Naive thymus-derived CD8-positive, alpha-beta T cell (primary cell): ENCODE results near the gene NFKBIE. TPM values are rescaled to one million over a fixed set of nuclear protein-coding genes. Genes with fewer than 3 reads are reported as not detected.
"Not testable (repeated sequence)": the region's sequence is repeated elsewhere in the genome, so short reads cannot be mapped to it uniquely, and the experiment has no call there.

Experiments
- ATAC-seq, 2 donors: fragments of 150-1000 bp; cut with Tn5 transposase in 1 of 2; sonication (Bioruptor Pico), chemical (Tn5 transposase) in 1 of 2; 1 replicate in 1 of 2; 2 replicates in 1 of 2; pipeline ENCODE4 v1.10.0; 2021; ENCODE audit warnings: mild to moderate bottlenecking in 2 of 2, moderate library complexity in 2 of 2
- POLR2A ChIA-PET: fragments of 350-600 bp; sonication (Branson Sonifier 250); formaldehyde crosslinking; loops from one replicate; lab custom pipeline; 2021; ENCODE audit warnings: antibody characterized with exemption; lab: Charles Lee
- DNase-seq, 10 donors: peaks; one replicate each; pipeline versions ENCODE4 v3.0.0 to v3.0.0-alpha.2; 2020 to 2022
- H3K27ac Mint-ChIP-seq, 10 donors: one replicate each; pipeline ENCODE4 v1.8.0; 2020 to 2022; ENCODE audit warnings: mild to moderate bottlenecking in 10 of 10, mixed read lengths in 10 of 10, moderate library complexity in 4 of 10, inconsistent platforms in 1 of 10
- H3K27me3 Mint-ChIP-seq, 5 donors: one replicate each; pipeline ENCODE4 v1.8.0; 2021 to 2022; ENCODE audit warnings: mixed read lengths in 5 of 5
- H3K36me3 Mint-ChIP-seq, 3 donors: one replicate each; pipeline ENCODE4 v1.8.0; 2020 to 2022; ENCODE audit warnings: mixed read lengths in 3 of 3, mild to moderate bottlenecking in 2 of 3, inconsistent platforms in 1 of 3
- H3K4me1 Mint-ChIP-seq, 4 donors: one replicate each; pipeline ENCODE4 v1.8.0; 2021 to 2022; ENCODE audit warnings: mixed read lengths in 4 of 4
- H3K4me3 Mint-ChIP-seq, 10 donors: one replicate each; pipeline ENCODE4 v1.8.0; 2020 to 2022; ENCODE audit warnings: mild to moderate bottlenecking in 10 of 10, mixed read lengths in 10 of 10, moderate library complexity in 6 of 10, inconsistent platforms in 1 of 10
- H3K9me3 Mint-ChIP-seq, 9 donors: one replicate each; pipeline ENCODE4 v1.8.0; 2020 to 2022; ENCODE audit warnings: mixed read lengths in 9 of 9, mild to moderate bottlenecking in 3 of 9, inconsistent platforms in 1 of 9, moderate library complexity in 1 of 9
- polyA plus RNA-seq, 3 donors: library from polyadenylated mRNA; unstranded; fragments of 300-500 nt; fragmentation: Illumina TruSeq; gene quantifications; one replicate each; pipeline ENCODE4 v1.2.3, GENCODE V29; 2021
- total RNA-seq, 8 experiments: library from RNA in 2 of 8; stranded (reverse) in 2 of 8; gene quantifications; one replicate each; pipeline ENCODE4 v1.2.3 and lab custom pipeline; 2021 to 2026

NFKBIE gene
- total and polyA plus RNA-seq, 5 experiments from 2014 or later, result 2.7 to 14.4 (median 4.1) TPM

GRCh38 chr6:44234101-44235025 lies 31.0 kb downstream of the NFKBIE start:
- H3K36me3 Mint-ChIP-seq, result no peaks in the 10 kb centered on the region
- no peaks in the 10 kb centered on the region for H3K27me3 Mint-ChIP-seq
- ATAC-seq, result no peak
- POLR2A ChIA-PET, result interaction anchor here (1.0 to 3.0 kb wide), 4 partner anchors 11 to 23 kb away, joined by 3 to 32 read pairs (median 4); partner anchors contain the start of genes HSP90AB1, SLC29A1 and SLC35B2
- H3K4me3 Mint-ChIP-seq, result no peak overlapping the region
- peaks cover 4 to 16% (median 15%) of the 10 kb centered on the region in 4 donors for H3K4me1 Mint-ChIP-seq
- H3K9me3 Mint-ChIP-seq, result no peaks in the 10 kb centered on the region
- peak overlapping the region in 4 of 10 donors; percentile 47 to 66 (median 60) for H3K27ac Mint-ChIP-seq
- no peak for DNase-seq

GRCh38 chr6:44233567-44234100 lies 31.7 kb downstream of the NFKBIE start:
- ATAC-seq, result no peak
- Mint-ChIP-seq H3K36me3 (no peaks in the 10 kb centered on the region), H3K4me3 (no peak overlapping the region), H3K27me3 (no peaks in the 10 kb centered on the region), H3K9me3 (no peaks in the 10 kb centered on the region), H3K27ac (peak overlapping the region in 1 of 10 donors; percentile 66), H3K4me1 (peaks cover 4 to 16% (median 14%) of the 10 kb centered on the region in 4 donors)
- DNase-seq, result no peak
- POLR2A ChIA-PET, result interaction anchor here (3.0 kb wide), 1 partner anchor 12 kb away, joined by 32 read pairs; the partner anchor contains the start of gene HSP90AB1

GRCh38 chr6:44232676-44233566 lies 32.4 kb downstream of the NFKBIE start:
- ATAC-seq, result no peak
- Mint-ChIP-seq H3K27ac (peak overlapping the region in 3 of 10 donors; percentile 8 to 66 (median 46)), H3K4me1 (peaks cover 2 to 11% (median 8%) of the 10 kb centered on the region in 4 donors), H3K36me3 (no peaks in the 10 kb centered on the region), H3K4me3 (no peak overlapping the region), H3K27me3 (no peaks in the 10 kb centered on the region), H3K9me3 (no peaks in the 10 kb centered on the region)
- DNase-seq, result no peak
- POLR2A ChIA-PET, result no interaction called here

GRCh38 chr6:44231426-44231825 lies 33.9 kb downstream of the NFKBIE start:
- H3K36me3 Mint-ChIP-seq, POLR2A ChIA-PET, H3K27ac Mint-ChIP-seq, H3K4me1 Mint-ChIP-seq, H3K9me3 Mint-ChIP-seq, H3K27me3 Mint-ChIP-seq, H3K4me3 Mint-ChIP-seq, ATAC-seq, DNase-seq: not testable (repeated sequence)

GRCh38 chr6:44230034-44230675 lies 35.2 kb downstream of the NFKBIE start:
- DNase-seq (no peak), ATAC-seq (no peak)
- Mint-ChIP-seq H3K27me3 (no peaks in the 10 kb centered on the region), H3K27ac (peak overlapping the region in 1 of 10 donors; percentile 5), H3K36me3 (no peaks in the 10 kb centered on the region), H3K4me1 (peaks cover 0 to 7% (median 2%) of the 10 kb centered on the region in 4 donors), H3K9me3 (no peaks in the 10 kb centered on the region), H3K4me3 (no peak overlapping the region)
- POLR2A ChIA-PET, result no interaction called here

DNA sequence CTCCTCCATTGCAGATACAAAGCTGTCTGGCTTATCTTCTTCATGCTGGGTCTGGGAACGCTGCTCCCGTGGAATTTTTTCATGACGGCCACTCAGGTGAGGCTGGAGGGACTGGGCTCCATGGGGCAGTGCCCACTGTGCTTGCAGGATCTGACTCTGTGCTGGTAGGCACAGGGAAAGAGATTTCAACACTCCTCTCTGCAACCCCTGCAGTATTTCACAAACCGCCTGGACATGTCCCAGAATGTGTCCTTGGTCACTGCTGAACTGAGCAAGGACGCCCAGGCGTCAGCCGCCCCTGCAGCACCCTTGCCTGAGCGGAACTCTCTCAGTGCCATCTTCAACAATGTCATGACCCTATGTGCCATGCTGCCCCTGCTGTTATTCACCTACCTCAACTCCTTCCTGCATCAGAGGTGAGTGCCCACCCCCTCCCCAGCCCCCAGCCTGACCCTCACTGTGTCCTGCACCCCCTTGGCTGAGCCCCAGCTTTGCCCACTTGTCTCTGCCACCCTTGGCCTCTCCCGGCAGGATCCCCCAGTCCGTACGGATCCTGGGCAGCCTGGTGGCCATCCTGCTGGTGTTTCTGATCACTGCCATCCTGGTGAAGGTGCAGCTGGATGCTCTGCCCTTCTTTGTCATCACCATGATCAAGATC lies 35.8 kb downstream of the NFKBIE start:
- no peaks in the 10 kb centered on the region for H3K36me3 Mint-ChIP-seq
- peaks cover 3 to 7% (median 3%) of the 10 kb centered on the region in 4 donors for H3K4me1 Mint-ChIP-seq
- H3K4me3 Mint-ChIP-seq, result no peak overlapping the region
- H3K9me3 Mint-ChIP-seq, result no peaks in the 10 kb centered on the region
- H3K27me3 Mint-ChIP-seq, result no peaks in the 10 kb centered on the region
- DNase-seq, result no peak
- H3K27ac Mint-ChIP-seq, result no peak overlapping the region
- POLR2A ChIA-PET, result no interaction called here
- ATAC-seq, result no peak

- H3K9me3 Mint-ChIP-seq, result no peaks in the 10 kb centered on the region
- ATAC-seq, result no peak
- POLR2A ChIA-PET, result no interaction called here
- H3K27ac Mint-ChIP-seq, result no peak overlapping the region
- peaks cover 6 to 13% (median 9%) of the 10 kb centered on the region in 4 donors for H3K4me1 Mint-ChIP-seq
- no peak for DNase-seq
- no peaks in the 10 kb centered on the region for H3K27me3 Mint-ChIP-seq
- no peaks in the 10 kb centered on the region for H3K36me3 Mint-ChIP-seq
- no peak overlapping the region for H3K4me3 Mint-ChIP-seq
Measured at GRCh38 chr6:44228836-44229235, 36.5 kb downstream of the NFKBIE start.

DNA sequence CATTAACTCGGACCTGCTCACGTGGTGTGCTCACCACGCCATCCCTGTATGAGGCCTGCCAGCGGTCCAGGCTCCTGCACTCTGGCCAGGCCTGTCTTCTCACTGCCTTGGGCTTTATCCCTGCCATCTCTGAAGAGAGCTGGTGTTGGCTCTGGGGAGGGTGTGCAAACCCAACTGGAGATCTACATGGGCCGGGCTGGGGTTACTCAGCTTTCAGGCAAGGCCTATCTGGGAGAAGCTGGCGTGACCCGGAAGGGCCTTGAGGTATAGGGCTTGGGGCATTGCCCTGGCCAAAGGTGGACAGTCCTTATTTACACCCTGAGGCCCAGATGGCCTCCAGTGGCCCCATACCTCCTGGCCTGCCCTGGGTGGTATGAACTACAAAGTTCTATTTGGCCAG lies 36.9 kb downstream of the NFKBIE start:
- H3K27me3 Mint-ChIP-seq, result no peaks in the 10 kb centered on the region
- peaks cover 6 to 11% (median 9%) of the 10 kb centered on the region in 4 donors for H3K4me1 Mint-ChIP-seq
- DNase-seq (no peak), ATAC-seq (no peak)
- H3K9me3 Mint-ChIP-seq, result no peaks in the 10 kb centered on the region
- H3K4me3 Mint-ChIP-seq, result no peak overlapping the region
- POLR2A ChIA-PET, result interaction anchor here (1.6 kb wide), 1 partner anchor 9 kb away, joined by 4 read pairs; no protein-coding TSS in a partner anchor
- H3K27ac Mint-ChIP-seq, result no peak overlapping the region
- H3K36me3 Mint-ChIP-seq, result no peaks in the 10 kb centered on the region

DNA sequence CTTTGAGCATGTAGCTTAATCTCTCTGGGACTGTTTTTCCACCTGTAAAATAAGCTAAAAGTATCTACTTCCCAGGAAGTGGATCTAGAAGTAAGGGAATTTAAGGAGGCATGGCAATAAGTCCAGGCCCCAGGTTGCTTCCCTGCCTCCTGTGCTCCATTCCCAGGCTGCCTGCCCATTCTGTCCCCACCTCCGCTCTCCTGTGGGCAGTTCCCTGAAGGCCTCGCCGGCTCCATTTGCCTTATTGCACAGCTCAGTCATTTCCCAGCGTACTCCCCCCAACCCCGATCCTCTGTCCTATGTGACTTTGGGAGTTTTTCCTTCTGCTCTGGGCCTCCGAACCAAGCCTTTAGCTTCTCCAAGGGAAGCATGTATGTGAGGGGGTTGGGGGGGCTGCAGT lies 37.3 kb downstream of the NFKBIE start:
- H3K9me3 Mint-ChIP-seq, result no peaks in the 10 kb centered on the region
- no peaks in the 10 kb centered on the region for H3K36me3 Mint-ChIP-seq
- H3K27ac Mint-ChIP-seq, result peak overlapping the region in 1 of 10 donors; percentile 21
- POLR2A ChIA-PET, result interaction anchor here (1.6 kb wide), 1 partner anchor 9 kb away, joined by 4 read pairs; no protein-coding TSS in a partner anchor
- ATAC-seq (no peak), DNase-seq (no peak)
- H3K27me3 Mint-ChIP-seq, result no peaks in the 10 kb centered on the region
- H3K4me3 Mint-ChIP-seq, result no peak overlapping the region
- peaks cover 7 to 14% (median 9%) of the 10 kb centered on the region in 4 donors for H3K4me1 Mint-ChIP-seq

DNA sequence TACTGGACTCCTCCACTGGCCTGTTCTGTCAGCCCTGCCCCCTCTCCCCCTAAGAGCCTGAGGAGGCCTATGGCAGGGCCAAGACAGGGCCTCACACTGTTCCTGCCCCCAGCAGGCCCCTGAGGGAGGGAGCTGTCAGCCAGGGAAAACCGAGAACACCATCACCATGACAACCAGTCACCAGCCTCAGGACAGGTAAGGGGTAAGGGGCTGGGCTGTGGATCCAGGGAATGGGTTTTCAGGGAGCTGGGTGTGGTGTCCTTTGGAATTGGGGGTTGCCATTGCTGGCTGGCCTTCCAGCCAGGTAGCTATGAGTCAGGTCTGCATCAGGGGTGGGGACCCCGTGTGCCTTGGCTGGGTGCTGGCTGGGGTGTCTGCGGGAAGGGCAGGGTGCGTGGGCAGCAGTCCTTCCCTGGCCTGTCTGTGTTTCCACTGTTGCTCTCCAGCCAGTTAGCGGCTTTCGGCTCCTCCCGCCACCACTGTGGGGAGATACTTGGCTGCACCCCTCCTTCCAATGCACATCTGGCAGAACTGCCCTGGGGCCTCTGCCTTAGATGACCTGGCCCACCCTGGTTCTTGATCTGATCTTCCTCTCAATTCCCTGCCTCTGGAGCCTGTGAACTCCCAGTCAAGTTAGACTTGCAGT lies 38.1 kb downstream of the NFKBIE start:
- no peak for DNase-seq
- no peak overlapping the region for H3K4me3 Mint-ChIP-seq
- POLR2A ChIA-PET, result interaction anchor here (1.6 kb wide), 1 partner anchor 10 kb away, joined by 4 read pairs; no protein-coding TSS in a partner anchor
- no peak for ATAC-seq
- H3K27me3 Mint-ChIP-seq, result no peaks in the 10 kb centered on the region
- no peak overlapping the region for H3K27ac Mint-ChIP-seq
- no peaks in the 10 kb centered on the region for H3K36me3 Mint-ChIP-seq
- H3K4me1 Mint-ChIP-seq, result peaks cover 10 to 21% (median 14%) of the 10 kb centered on the region in 4 donors
- H3K9me3 Mint-ChIP-seq, result no peaks in the 10 kb centered on the region
